MM.1S (cell line): ENCODE data around the gene ADGRL3.

Experiments
- EZH2 ChIP-seq: fragments of 300-600 bp; sonication (generic); optimal IDR thresholded peaks from 2 replicates; pipeline ENCODE3; 2017; ENCODE audit warnings: low read depth, mild to moderate bottlenecking, antibody characterized with exemption, low read length, mixed read lengths
- TF ChIP-seq, protein P1 (sequence below): fragments of 300-600 bp; sonication (generic); IDR thresholded peaks from 2 replicates; pipeline ENCODE4 v1.5.1; 2016; ENCODE audit warnings: antibody characterized with exemption, low read length, mixed read lengths

DNA sequence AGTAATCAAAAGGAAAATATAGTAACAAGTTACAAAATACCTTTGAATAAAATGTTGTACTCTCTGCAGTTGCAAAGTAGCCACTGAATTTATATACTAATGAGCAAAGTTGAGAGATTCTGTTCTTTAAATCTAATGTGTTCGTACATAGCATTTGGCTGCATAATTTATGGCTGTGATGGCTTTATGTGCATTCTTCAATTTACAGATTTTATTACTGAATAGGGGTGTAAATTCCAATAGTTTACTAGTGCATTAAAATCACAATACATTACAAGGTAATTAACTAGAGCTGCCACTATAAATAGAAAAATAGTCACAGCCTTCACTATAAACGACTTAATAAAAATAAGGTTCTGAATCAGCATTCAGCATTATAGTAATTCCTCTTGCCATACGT is 620.0 kb downstream of the ADGRL3 start:
- TF ChIP-seq EZH2 = no peak
- TF ChIP-seq, protein P1, sequence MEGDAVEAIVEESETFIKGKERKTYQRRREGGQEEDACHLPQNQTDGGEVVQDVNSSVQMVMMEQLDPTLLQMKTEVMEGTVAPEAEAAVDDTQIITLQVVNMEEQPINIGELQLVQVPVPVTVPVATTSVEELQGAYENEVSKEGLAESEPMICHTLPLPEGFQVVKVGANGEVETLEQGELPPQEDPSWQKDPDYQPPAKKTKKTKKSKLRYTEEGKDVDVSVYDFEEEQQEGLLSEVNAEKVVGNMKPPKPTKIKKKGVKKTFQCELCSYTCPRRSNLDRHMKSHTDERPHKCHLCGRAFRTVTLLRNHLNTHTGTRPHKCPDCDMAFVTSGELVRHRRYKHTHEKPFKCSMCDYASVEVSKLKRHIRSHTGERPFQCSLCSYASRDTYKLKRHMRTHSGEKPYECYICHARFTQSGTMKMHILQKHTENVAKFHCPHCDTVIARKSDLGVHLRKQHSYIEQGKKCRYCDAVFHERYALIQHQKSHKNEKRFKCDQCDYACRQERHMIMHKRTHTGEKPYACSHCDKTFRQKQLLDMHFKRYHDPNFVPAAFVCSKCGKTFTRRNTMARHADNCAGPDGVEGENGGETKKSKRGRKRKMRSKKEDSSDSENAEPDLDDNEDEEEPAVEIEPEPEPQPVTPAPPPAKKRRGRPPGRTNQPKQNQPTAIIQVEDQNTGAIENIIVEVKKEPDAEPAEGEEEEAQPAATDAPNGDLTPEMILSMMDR = no peak
